Testis (tissue), 2 donors: ENCODE results near the gene PLCB1.

ENCODE experiments used
- CTCF ChIP-seq, 3 experiments: fragments of 450-650 bp in 2 of 3; fragments of 200-600 bp in 1 of 3; sonication (generic) in 1 of 3; IDR thresholded peaks; one replicate each; pipeline ENCODE4 v1.5.1; 2016 to 2019; ENCODE audit warnings: antibody characterized with exemption in 3 of 3, mild to moderate bottlenecking in 2 of 3, moderate library complexity in 1 of 3
- POLR2A ChIP-seq: fragments of 450-650 bp; IDR thresholded peaks from one replicate; pipeline ENCODE4 v1.6.1; 2017; ENCODE audit warnings: antibody characterized with exemption, mild to moderate bottlenecking, moderate library complexity

DNA sequence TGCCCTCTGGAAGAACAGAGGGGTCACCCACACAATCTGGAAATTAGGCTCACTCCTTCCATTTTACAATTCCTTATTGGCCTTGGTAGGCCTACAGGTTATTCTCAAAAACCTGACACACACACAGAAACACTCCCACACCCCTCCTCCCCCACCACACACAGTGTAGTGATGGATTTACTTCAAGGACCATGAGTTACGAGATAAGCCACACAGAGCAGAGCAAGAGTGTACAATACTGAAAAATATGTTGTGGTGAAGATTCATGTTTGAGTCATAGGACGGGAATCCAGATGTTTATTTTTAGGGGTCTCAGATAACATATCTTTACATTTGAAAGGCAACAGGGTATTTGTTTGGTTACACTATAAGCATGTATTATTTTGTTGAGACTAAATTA lies 291.9 kb downstream of the PLCB1 start:
- TF ChIP-seq CTCF (IDR thresholded peaks at IDR 0.05): no peak
- no peak for TF ChIP-seq POLR2A
